Right ventricle myocardium inferior (tissue), 1 donor: ENCODE measurements around the gene IMMP2L. TPM values are rescaled to one million over a fixed set of nuclear protein-coding genes. Genes with fewer than 3 reads are reported as not detected.
"Not testable (repeated sequence)": the region's sequence is repeated elsewhere in the genome, so short reads cannot be mapped to it uniquely, and the experiment has no call there.

Experiments
- ATAC-seq: fragments of 200-7000 bp; cut with Tn5 transposase; one replicate; pipeline ENCODE4 v1.9.1; 2020; ENCODE audit warnings: mild to moderate bottlenecking, moderate library complexity
- DNase-seq: peaks from one replicate; pipeline ENCODE4 v3.0.0; 2021; ENCODE audit errors: missing footprints
- intact Hi-C: fragments of 100-400 bp; cut with DNase I; formaldehyde crosslinking; loops from one replicate; pipeline ENCODE4 v1.11.0; 2022
- total RNA-seq: library from RNA; stranded (reverse); fragmentation: NEBNext Ultra II Directional; extraction: Animal tissue kit (Norgen Biotek cat#: 25700); gene quantifications from one replicate; pipeline ENCODE4 v1.2.1, GENCODE V29; 2021
- donor health status: DM: no; HTN: yes; CAD: no; lungs with severe emphysema.

Gene IMMP2L
- total RNA-seq, 1 donor from 2014 or later = 14.3 TPM

DNA sequence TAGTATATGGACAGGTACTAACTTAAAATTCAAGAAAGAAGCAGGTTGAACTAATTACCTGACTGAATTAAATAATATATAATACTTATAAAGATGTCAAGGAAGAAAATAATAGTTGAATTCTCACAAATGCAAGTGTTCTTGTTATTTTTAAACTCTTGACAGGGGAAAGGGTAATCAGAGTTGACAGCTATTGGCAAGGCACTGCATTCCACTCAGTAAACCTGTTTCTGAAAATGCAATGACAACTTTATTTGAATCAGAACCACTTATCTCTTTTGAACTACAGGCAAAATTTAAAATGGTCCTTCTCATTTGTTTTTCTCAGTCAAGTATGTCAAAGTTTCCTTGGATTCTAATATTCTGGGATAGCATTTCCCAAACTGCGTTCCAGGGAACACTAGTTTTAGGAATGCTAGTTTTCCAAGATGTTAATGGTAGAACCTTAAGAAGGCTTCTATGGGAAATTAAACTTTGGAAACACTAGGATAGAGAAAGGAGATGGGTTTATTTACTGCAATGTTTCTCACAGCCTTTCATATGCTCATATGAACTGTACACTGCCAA is 575.1 kb downstream of the IMMP2L start:
- intact Hi-C loops = loop anchor here (5.0 kb wide), 1 partner anchor 90 kb away; no protein-coding TSS in a partner anchor
- DNase-seq (no peak), ATAC-seq (peak; percentile 67)

DNA sequence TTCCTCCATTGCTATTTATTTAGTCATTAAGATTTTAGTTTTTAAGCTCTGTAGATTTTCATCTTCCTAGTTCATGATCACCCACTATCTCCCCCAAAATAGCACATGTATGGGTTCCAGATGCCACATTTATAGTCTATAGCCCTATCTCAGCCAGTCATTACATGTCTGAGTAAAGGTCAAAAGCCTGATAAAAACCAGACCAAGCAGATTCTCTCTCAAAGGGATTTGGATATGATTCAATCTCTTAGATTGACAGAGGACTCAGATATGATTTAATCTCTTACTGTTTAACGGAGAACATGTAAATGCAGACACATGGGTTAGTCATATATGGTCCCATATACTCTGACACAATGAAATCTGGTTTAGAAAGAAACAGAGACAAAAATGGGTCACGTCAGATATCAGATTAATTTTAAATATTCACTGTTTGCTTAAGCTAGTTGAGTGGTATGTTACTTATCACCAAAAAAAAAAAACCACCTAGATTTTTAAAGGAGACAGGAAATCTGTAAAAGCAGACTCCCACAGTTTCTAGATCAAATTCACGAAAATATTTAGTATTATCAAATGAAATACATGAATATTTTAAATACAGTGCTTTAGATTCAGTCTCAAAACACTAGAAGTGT is 578.4 kb downstream of the IMMP2L start:
- ATAC-seq (no peak), DNase-seq (no peak)
- intact Hi-C loops = no loop called here

DNA sequence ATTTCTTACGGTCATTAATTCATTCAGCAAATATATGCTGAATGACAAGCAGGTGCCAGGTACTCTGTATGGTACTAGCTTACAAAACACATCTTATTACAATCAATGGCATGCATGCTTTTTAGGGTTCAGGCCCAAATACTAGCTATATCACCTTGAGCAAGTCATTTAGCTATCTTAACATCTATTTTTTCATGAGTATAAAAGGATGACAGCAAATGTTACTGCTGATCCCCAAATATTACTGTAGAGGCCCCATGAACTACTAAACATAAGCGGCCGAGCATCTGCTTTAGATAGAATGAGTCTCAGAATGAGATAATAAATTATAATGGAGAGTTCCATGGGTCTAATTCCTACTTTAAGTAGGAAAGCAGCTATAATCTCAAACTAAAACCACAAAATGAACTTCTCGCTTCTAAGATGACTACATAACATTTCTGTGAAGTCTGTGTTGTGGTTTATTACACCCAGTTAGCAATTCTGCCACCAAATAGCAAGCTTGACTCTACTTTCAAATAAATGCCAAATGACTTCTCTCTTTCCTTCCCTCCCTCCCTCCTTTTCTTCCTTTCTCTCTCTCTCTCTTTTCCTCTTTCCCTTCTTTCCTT is 585.1 kb downstream of the IMMP2L start:
- intact Hi-C loops = no loop called here
- no peak for ATAC-seq
- DNase-seq = no peak

DNA sequence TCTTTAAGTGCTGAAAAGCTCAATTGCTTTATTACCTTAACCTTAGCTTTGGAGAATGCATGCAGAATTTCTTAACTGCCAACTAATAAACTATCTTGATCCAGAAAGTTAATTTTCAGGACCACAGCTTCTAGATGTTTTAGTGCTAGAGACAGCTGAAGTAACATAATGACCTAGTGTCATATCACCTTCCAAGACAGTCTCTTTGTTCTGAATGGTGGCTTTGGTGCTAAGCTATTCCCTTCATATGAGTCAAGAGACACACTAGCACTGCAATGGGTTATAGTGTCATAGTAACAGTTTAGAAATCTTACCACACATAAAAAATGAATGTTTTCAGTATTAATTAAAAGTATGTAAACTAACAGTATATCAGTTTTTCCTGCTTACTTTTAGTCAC is 586.8 kb downstream of the IMMP2L start:
- intact Hi-C loops = no loop called here
- ATAC-seq (no peak), DNase-seq (no peak)

DNA sequence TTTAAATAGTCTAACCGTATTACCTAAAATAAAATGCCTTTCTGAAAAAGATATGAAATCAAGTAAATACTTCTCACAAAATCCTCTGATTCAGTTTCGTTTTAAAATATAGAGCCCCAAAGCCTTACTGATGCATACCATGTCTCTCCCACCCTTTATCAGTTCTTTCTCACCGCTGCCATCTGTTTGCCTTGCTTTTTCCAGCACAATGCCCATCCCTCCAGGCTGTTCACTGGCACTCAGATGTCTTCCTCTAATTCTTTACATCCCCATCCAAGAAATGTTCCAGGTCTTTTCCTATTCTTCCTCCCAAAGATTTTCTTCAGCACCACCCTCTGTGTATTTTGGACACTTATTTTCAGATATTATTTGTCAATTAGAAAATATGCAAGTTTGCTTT is 587.9 kb downstream of the IMMP2L start:
- DNase-seq (no peak), ATAC-seq (no peak)
- intact Hi-C loops = no loop called here

DNA sequence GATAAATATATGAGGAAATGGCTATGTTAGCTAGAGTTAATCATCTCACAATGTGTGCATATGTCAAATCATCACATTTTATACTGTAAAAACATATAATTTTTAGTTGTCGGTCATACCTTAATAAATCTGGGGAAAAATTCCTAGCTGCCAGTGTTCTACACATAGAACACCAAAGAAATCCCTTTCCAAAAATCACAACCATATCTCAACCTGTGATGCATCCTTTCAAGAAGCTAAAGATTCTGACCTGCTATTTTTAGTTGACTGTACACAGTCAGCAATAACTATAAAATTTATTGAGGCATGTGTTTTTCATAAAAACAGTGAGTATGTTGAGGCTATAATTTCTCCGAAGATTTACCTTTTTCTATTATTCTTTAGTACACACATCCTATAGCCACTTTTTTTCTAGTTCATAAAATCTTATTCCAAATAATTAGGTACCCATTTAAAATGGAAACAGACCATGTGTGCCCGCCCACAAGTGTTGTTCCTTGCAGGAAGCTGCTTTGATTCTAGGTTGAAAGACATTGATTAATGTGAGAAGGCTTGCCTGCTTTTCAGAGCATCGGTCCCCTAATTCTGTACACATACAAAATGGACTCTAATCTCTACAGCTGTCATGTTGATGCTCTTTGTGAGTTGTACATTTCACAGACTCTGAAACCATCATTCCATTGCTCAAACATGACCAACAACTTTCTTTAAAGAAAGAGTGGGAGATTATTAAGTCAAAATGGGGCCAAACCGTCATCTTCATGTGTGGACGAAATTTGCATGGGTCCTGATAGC is 588.9 kb downstream of the IMMP2L start:
- intact Hi-C loops = no loop called here
- ATAC-seq (no peak), DNase-seq (no peak)

DNA sequence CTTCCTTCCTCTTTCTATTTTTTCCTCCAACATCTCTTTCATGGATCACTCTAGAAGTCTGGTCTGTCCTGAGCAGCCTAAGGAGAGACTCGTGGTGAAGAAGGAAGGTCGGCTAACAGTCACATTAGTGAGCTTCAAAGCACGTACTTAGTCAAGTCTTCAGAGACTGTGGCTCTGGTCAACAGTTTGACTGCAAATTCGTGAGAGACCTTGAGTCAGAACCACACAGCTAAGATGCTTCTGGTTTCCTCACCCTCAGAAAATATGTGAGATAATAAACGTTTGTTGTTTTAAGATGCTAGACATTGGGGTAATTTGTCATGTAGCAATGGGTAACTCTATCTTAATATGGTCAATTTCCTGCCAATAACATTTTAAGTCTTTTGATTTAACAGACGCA is 597.5 kb downstream of the IMMP2L start:
- intact Hi-C loops = no loop called here
- no peak for ATAC-seq
- no peak for DNase-seq

DNA sequence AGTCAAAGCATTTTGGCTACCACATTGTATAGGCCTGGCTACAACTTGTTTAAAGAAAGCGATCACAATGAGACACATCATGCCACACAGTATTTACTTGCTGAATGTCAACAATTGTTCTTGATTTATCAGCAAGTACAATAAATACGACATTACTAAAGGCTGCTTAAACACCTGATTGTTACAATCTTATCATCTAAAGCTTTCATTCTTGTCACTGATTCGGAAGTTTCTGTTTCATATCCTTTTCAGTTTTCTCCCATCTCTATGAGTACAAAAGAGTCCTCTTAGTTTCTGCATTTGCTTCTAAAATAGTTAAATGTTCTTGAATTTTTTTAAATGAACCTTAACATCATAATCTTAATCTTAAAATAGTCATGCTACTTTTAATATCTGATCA is 599.5 kb downstream of the IMMP2L start:
- intact Hi-C loops = no loop called here
- no peak for DNase-seq

DNA sequence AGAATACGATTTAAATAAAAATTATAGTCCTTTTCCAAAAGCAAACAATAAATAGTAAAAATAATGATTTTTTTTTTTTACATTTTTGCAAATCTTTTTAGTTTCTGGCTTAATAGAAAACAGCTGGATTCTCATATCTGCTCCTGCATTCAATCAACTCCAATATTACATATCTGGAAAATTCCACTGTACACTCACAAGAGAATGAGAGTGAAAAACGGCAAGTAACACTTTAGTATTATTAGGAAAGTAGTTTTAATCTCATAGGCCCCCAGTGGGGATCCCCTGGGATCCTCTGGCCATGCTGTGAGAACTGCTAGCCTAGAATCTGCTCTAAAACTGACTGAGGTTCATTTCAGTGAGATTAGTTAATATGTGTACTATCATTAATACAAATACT is 599.9 kb downstream of the IMMP2L start:
- DNase-seq (no peak), ATAC-seq (peak; percentile 42)
- intact Hi-C loops = no loop called here

More for the DNA sequence above, 599.5 kb downstream of the IMMP2L start:
- ATAC-seq = no peak

DNA sequence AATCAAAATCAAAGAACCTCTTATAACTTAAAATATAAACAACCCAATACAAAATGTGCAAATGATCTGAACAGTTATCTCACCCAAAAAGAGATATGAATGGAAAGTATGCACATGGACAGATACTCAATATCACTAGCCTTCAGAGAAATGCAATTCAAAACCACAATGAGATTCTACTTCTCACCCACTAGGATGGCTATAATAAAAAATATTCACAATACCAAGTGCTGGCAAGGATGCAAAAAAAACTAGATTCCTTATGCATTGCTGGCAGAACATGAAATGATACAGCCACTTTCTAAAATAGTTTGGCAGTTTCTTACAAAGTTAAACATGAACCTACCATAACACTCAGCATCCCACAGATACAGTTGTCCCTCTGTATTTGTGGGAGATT is 601.5 kb downstream of the IMMP2L start:
- DNase-seq (no peak), ATAC-seq (no peak)
- intact Hi-C loops = no loop called here

DNA sequence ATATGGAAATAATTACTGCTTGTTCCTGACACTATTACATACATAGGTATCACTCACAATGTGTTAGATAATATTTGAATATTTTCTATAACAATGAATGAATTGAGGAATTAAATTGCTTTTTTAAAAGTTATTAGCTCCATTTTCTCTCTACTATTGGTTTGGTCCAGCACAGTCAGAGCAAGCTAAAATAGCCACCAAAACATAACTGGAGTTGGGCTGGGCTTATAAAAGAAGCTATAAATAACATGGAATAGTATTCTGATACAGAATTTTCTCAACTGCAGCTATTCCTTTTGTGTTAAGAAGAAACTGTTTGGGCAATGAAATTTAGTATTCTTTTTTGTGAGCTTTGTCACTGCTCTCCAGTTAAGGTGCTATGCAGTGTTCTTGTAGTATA is 614.0 kb downstream of the IMMP2L start:
- no peak for DNase-seq

DNA sequence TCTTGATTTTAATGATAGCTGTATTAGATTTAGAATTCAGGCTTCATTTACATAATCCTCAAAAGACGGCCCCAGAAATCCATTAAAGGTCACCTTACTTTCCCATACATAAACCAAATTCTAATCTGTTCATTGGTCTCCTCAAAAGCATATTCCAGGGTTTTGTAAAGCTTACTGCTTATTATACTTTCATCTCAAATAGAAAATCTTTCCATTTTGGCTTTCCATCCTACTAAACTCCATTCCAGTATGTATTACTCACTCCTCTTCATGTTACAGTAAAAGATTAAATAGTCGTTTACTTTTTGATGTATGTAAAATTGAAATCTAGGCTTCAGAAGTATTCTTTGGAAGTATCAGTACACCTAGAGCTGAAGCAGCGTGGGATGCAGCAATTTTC is 614.9 kb downstream of the IMMP2L start:
- no peak for DNase-seq
- intact Hi-C loops = no loop called here
- ATAC-seq = no peak

More for the DNA sequence above, 614.0 kb downstream of the IMMP2L start:
- intact Hi-C loops = no loop called here
- no peak for ATAC-seq

DNA sequence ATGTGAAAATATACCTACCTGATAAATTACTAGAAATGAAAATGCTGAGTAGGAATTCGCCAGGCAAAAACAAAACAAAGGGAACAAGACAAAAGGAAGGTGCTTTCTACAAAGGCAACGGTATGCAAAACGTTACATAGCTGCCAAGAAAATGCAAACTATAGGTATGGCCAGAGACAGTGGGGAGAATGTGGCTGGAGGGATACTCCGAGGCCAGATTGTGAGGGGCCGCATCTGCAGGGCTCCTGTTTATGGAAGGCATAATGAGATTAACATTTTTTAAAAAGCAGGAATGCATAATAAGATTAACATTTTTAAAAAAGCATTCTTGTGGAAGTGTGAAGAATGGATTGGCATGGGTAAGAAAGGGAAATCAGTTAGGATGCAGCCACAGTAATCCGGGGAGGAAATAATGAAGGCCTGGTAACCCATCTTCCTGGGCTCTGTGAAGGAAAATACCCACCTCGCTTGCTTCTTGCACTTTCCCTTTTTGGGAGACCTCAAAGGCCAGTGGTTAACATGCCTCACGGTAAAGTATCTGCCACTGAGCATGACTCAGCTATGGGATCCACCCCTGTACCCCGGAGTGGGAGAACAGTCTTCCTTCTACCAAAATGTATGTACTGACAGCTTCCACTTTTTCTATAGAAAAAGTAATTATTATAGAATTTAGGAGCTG is 617.2 kb downstream of the IMMP2L start:
- DNase-seq (no peak), ATAC-seq (no peak)
- intact Hi-C loops = no loop called here

DNA sequence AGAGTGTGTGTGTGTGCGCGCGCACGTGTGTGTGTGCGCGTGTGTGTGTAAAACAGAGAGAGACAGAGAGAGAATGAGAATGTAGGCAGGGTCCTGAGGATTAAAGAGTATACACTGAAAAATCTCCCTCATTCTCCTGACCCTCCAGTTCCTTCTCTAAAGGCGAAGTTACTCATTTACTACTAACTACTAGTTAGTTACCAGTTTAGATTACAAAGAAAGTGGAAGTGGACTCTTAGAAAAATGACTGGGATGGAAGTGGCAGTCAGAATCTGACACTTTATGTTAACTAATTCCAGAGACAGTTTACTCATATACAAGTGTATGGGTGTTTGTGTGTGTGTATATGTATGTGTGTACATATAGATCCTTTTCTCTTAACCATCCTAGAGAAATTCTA is 617.8 kb downstream of the IMMP2L start:
- intact Hi-C loops = no loop called here

DNA sequence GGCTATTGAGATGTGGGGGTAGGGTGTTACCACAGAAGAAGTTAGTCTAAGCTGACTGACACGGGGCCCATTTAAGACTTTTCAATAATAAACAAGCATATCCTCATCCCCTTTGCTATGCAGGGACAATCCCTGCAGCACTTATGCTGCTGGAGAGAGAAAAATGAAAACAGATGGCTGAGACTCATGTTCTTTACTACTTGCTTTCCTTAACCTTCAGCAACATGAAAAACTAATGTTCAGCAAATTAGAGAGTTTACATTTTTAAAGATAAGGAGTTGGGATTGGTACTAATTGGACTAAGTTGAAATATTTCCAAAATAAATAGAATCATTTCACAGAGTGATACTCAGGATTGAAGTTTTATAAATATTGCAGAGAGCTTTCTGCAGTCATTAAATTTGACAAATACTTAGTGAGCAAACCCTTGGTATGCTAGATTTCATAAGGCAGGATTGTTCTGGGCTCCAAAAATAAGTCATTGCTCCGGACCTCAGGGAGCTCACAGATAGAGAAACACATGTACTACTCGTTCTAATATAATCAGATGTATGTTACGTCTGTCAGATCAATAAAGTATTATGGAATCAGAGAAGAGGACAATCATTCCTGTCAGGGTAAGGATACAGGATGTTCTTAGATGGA is 618.5 kb downstream of the IMMP2L start:
- intact Hi-C loops = no loop called here
- DNase-seq (no peak), ATAC-seq (no peak)

More for the DNA sequence above, 617.8 kb downstream of the IMMP2L start:
- ATAC-seq = no peak
- DNase-seq = no peak

DNA sequence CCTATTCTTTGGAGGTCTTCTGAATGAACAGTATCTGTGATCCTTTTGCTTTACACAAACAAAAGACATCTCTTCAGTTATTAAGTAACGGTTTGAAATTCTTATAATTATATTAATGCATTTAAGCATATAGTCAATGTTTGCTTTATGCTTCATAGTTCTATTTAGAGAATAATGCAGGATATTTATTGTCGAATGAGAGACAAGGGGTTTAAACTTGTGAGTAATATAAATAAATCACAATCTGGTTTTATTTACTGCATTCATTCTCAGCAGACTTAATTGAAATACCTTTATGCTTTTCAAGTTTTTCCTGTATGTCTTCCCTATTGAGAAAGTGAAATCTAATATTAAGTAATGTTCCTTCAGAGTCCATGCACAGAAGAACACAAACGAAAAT is 620.9 kb downstream of the IMMP2L start:
- ATAC-seq (no peak), DNase-seq (no peak)
- intact Hi-C loops = no loop called here

DNA sequence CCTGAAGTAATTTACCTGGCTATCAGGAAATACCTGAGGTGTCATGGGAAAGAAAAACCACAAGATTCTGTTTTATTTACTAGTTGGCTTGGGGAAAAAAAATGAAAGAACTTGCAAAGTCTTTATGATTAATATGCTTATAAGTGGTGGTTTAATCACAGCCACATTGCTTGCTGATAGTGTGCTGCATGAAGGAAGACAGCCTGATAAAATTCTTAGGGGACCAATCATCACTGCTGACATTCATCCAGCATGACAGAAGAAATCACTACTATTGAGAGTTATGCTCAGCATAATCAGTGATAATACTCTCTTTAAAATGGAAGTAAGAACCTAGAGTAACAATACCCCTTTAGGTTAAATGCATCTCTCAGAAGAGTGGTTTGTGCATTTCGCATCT is 621.5 kb downstream of the IMMP2L start:
- ATAC-seq = no peak
- intact Hi-C loops = no loop called here

DNA sequence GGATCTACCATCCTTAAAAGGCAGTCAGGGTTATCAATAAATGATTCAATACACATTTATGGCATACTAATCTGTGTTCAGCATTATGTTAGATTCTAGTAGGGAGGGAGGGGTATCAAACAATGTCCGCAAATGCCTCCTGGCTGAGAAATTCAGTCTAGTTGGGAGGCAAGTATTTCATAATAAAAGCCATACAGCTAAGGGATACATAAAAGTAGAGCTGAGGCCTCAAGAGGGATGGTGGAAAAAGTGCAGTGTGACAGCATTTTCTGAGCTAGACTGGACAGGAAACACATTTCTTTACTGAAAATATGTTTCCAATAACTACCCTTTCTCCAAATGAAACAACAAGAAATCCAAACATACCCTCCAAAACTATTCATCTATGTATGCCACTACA is 624.1 kb downstream of the IMMP2L start:
- intact Hi-C loops = no loop called here
- no peak for ATAC-seq
- DNase-seq = no peak

More for the DNA sequence above, 621.5 kb downstream of the IMMP2L start:
- no peak for DNase-seq

DNA sequence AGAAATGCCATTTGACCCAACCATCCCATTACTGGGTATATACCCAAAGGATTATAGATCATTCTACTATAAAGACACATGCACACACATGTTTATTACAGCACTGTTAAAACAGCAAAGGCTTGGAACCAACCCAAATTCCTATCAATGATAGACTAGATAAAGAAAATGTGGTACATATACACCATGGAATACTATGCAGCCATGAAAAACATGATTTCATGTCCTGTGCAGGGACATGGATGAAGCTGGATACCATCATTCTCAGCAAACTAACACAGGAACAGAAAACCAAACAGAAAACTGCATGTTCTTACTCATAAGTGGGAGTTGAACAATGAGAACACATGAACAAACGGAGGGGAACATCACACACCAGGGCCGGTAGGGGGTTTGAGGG is 625.6 kb downstream of the IMMP2L start:
- intact Hi-C loops, ATAC-seq: not testable (repeated sequence)

More for the DNA sequence above, 625.6 kb downstream of the IMMP2L start:
- not testable (repeated sequence) for DNase-seq
